ENCODE data around the gene UGT1A3. TPM values are rescaled to one million over a fixed set of nuclear protein-coding genes. Genes with fewer than 3 reads are reported as not detected.

Gene UGT1A3
- total and polyA plus RNA-seq, 10 of the 15 experiments (the other 5 are each of a cell fraction or from before 2014, with no cell fraction given): not detected

GRCh38 chr2:233693963-233694362, 34.9 kb upstream of the UGT1A3 start:
- 0 out of 4 replicates have a peak, but pooled peaks cover 0 to 3% of the 10 kb centered on the region in 2 experiments for H3K27me3 ChIP-seq (replicated peaks in 1 of 2; ENCODE audit: control insufficient read depth in 2 of 2, insufficient read depth in 2 of 2, low read length in 1 of 2)
- CTCF ChIA-PET: no interaction called here
- no peak overlapping the region for H2AFZ ChIP-seq (ENCODE audit: control insufficient read depth, low read depth, low read length)
- H3K4me1 ChIP-seq (ENCODE audit: control insufficient read depth, insufficient read depth, low read length): no peaks in the 10 kb centered on the region
- no peak overlapping the region for H3K9ac ChIP-seq (ENCODE audit: control insufficient read depth, insufficient read depth, low read length)
- H3K79me2 ChIP-seq (ENCODE audit: control insufficient read depth, insufficient read depth, low read length): no peaks in the 10 kb centered on the region
- no peak overlapping the region for H3K4me2 ChIP-seq (ENCODE audit: control insufficient read depth, insufficient read depth)
- ATAC-seq (no peak), DNase-seq (ENCODE audit: low read depth, low spot score) (no peak), FAIRE-seq (no peak)
- intact Hi-C loops (cut with micrococcal nuclease; ENCODE audit: unreplicated experiment): no loop called here
- SMC1A ChIA-PET (ENCODE audit: uncharacterized antibody, unreplicated experiment): no interaction called here
- TF ChIP-seq IRF3 (IDR thresholded peaks at IDR 0.05): no peak
- TF ChIP-seq ZNF24 (IDR thresholded peaks at IDR 0.05): no peak
- TF ChIP-seq CEBPZ (IDR thresholded peaks at IDR 0.05; ENCODE audit: low read depth, low read length): no peak
- TF ChIP-seq RBBP5 (conservative IDR thresholded peaks at IDR 0.05): no peak
- TF ChIP-seq KDM1A (IDR thresholded peaks at IDR 0.05; ENCODE audit: borderline replicate concordance): no peak
- no peak for TF ChIP-seq MTA2 (IDR thresholded peaks at IDR 0.05; ENCODE audit: low read depth)
- no peak for TF ChIP-seq TCF12 (IDR thresholded peaks at IDR 0.05; ENCODE audit: low read depth, low read length)
- no peak for TF ChIP-seq USF2 (IDR thresholded peaks at IDR 0.05; ENCODE audit: borderline replicate concordance, low read depth, low read length)
- no peak for TF ChIP-seq ZNF687 (IDR thresholded peaks at IDR 0.05)
- no peak for TF ChIP-seq ZBTB4 (CRISPR knock-in tag; IDR thresholded peaks at IDR 0.05)
- RAD21 ChIA-PET (ENCODE audit: unreplicated experiment): no interaction called here
- BruUV-seq (replicated peaks): no TSS peak
- no peak overlapping the region for H3K4me3 ChIP-seq
- POLR2A ChIA-PET: no interaction called here
- no peaks in the 10 kb centered on the region for H3K9me3 ChIP-seq (replicated peaks; ENCODE audit: control insufficient read depth, insufficient read depth, low read length)
- in situ Hi-C loops (cut with MboI): no loop called here
- no peaks in the 10 kb centered on the region for H3K36me3 ChIP-seq (ENCODE audit: control insufficient read depth in 2 of 2, insufficient read depth in 2 of 2, low read length in 1 of 2)
- no peak overlapping the region for H3K27ac ChIP-seq (ENCODE audit: control insufficient read depth, insufficient read depth)
- WGBS (ENCODE audit: insufficient coverage, insufficient replicate concordance, low lambda C conversion rate, missing lambda C conversion rate): 59% methylated on average over 6 of the region's 6 CpGs
- H4K20me1 ChIP-seq (ENCODE audit: control insufficient read depth, insufficient read depth): no peaks in the 10 kb centered on the region

Measured in GM12878 (cell line).